HG03469 (cell line): ENCODE data around the gene FSTL5.

Experiments used
- ATAC-seq: cut with Tn5 transposase; IDR thresholded peaks from one replicate; pipeline ENCODE4 v1.9.1; 2021; ENCODE audit warnings: mild to moderate bottlenecking, moderate library complexity, moderate number of reproducible peaks; ENCODE audit not compliant: unreplicated experiment

Gene FSTL5

GRCh38 chr4:161505141-161505540 is 658.7 kb downstream of the FSTL5 start:
- no peak for ATAC-seq

- no peak for ATAC-seq
Measured at GRCh38 chr4:161498155-161498554, 665.6 kb downstream of the FSTL5 start.

GRCh38 chr4:161486461-161486860 is 677.3 kb downstream of the FSTL5 start:
- ATAC-seq: no peak

GRCh38 chr4:161466316-161466715 is 697.5 kb downstream of the FSTL5 start:
- no peak for ATAC-seq

- ATAC-seq: no peak
Measured at GRCh38 chr4:161463436-161463835, 700.4 kb downstream of the FSTL5 start.

- no peak for ATAC-seq
Measured at GRCh38 chr4:161457906-161458305, 705.9 kb downstream of the FSTL5 start.

GRCh38 chr4:161457311-161457710 is 706.5 kb downstream of the FSTL5 start:
- ATAC-seq: no peak

- ATAC-seq: no peak
Measured at GRCh38 chr4:161454860-161455259, 708.9 kb downstream of the FSTL5 start.

GRCh38 chr4:161448550-161449180 is 715.1 kb downstream of the FSTL5 start:
- no peak for ATAC-seq

GRCh38 chr4:161444626-161445025 is 719.2 kb downstream of the FSTL5 start:
- no peak for ATAC-seq

GRCh38 chr4:161442921-161443320 is 720.9 kb downstream of the FSTL5 start:
- no peak for ATAC-seq

GRCh38 chr4:161438096-161438495 is 725.7 kb downstream of the FSTL5 start:
- ATAC-seq: no peak

- ATAC-seq: no peak
Measured at GRCh38 chr4:161428180-161428965, 735.4 kb downstream of the FSTL5 start.

GRCh38 chr4:161419822-161420221 is 744.0 kb downstream of the FSTL5 start:
- no peak for ATAC-seq

- ATAC-seq: no peak
Measured at GRCh38 chr4:161411901-161412300, 751.9 kb downstream of the FSTL5 start.

- no peak for ATAC-seq
Measured at GRCh38 chr4:161404346-161405110, 759.3 kb downstream of the FSTL5 start.

GRCh38 chr4:161403781-161404180 is 760.0 kb downstream of the FSTL5 start:
- no peak for ATAC-seq

- no peak for ATAC-seq
Measured at GRCh38 chr4:161393602-161394001, 770.2 kb downstream of the FSTL5 start.

- no peak for ATAC-seq
Measured at GRCh38 chr4:161382655-161383054, 781.1 kb downstream of the FSTL5 start.

- no peak for ATAC-seq
Measured at GRCh38 chr4:161376275-161376674, 787.5 kb downstream of the FSTL5 start.

GRCh38 chr4:161364681-161365080 is 799.1 kb downstream of the FSTL5 start:
- ATAC-seq: no peak

GRCh38 chr4:161360982-161361381 is 802.8 kb downstream of the FSTL5 start:
- ATAC-seq: no peak
